ENCODE measurements around the gene GABRR1. TPM values are rescaled to one million over a fixed set of nuclear protein-coding genes. Genes with fewer than 3 reads are reported as not detected.

GABRR1 gene
- total RNA-seq, 1 experiment from 2014 or later, result 0.33 TPM

DNA sequence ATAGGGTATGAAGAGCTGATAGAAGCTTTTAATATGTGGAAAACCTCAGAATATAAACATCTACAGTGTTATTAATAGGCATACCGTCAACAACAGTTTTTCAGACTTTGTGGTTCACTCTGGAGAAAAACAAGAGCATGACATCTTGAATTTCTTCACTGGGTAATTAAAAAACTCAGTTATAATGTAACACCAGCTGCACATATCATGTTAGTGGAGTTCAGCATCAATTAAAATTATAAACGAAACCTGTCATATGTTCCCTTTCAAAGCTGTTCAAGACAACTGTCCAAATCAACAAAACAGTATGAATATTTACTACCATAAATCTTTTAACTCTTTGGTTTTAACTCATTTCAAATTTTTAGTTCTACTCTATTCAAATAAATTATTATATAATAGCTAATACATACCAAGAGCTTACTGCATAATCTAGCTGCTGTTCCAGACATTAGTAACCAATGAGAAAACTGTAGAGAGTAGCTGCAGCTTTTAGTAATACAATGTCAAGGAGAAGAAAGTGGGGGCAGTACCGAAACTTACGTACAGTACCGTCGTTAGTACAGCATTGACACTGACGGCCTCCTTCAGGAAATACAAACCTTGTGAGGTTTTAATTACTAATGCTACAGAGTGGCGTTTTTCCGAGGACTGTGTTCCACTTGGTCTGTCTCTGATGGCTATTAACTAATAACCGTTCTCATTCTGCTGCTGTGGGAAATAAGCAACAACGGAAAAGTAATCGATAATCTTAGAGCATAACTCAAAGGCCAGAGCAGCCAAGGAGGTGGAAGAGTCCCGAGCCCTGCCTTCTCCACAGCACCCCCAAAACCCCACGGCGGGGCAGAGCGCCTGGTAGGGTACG lies 71.8 kb downstream of the GABRR1 start:
- H3K4ac ChIP-seq (ENCODE audit: low read depth, low read length), result no peak overlapping the region
- peaks cover 0 to 3% of the 10 kb centered on the region in 2 experiments; a peak in 1 of 5 replicates for H3K9me3 Mint-ChIP-seq
- peak overlapping the region; percentile 49 for H3K4me2 ChIP-seq (ENCODE audit: insufficient read depth, insufficient read length, low read length)
- TF ChIP-seq, protein P1, sequence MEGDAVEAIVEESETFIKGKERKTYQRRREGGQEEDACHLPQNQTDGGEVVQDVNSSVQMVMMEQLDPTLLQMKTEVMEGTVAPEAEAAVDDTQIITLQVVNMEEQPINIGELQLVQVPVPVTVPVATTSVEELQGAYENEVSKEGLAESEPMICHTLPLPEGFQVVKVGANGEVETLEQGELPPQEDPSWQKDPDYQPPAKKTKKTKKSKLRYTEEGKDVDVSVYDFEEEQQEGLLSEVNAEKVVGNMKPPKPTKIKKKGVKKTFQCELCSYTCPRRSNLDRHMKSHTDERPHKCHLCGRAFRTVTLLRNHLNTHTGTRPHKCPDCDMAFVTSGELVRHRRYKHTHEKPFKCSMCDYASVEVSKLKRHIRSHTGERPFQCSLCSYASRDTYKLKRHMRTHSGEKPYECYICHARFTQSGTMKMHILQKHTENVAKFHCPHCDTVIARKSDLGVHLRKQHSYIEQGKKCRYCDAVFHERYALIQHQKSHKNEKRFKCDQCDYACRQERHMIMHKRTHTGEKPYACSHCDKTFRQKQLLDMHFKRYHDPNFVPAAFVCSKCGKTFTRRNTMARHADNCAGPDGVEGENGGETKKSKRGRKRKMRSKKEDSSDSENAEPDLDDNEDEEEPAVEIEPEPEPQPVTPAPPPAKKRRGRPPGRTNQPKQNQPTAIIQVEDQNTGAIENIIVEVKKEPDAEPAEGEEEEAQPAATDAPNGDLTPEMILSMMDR (conservative IDR thresholded peaks at IDR 0.05), result no peak
- DNase-seq, result no peak
- no peak overlapping the region for H3K56ac ChIP-seq (ENCODE audit: insufficient read length, low read depth, low read length)
- no peak overlapping the region for H4K5ac ChIP-seq (ENCODE audit: insufficient read length, low read depth, low read length)
- no peak overlapping the region for H3T11ph ChIP-seq (ENCODE audit: low read length)
- no peaks in the 10 kb centered on the region for H4K20me1 ChIP-seq (ENCODE audit: control insufficient read depth, insufficient read depth, insufficient read length)
- no peak overlapping the region for H2BK15ac ChIP-seq (ENCODE audit: low read depth, low read length)
- peak overlapping the region; percentile 51 to 72 for H3K4me3 Mint-ChIP-seq
- H3K36me3 Mint-ChIP-seq (ENCODE audit: insufficient read depth in 1 of 3, low read depth in 3 of 3), result no peaks in the 10 kb centered on the region; a peak in 1 of 7 replicates
- no peak overlapping the region for H2AK5ac ChIP-seq (ENCODE audit: insufficient read length, low read length)
- no peak overlapping the region for H3K27ac ChIP-seq (ENCODE audit: insufficient read length, low read depth, low read length)
- no peak overlapping the region for H2BK120ac ChIP-seq (ENCODE audit: low read depth, low read length, poor library complexity, severe bottlenecking)
- H3K9me3 ChIP-seq (ENCODE audit: control insufficient read depth, low read depth, low read length), result no peaks in the 10 kb centered on the region
- H3K27me3 Mint-ChIP-seq (ENCODE audit: low read depth), result peaks cover 52% of the 10 kb centered on the region
- peaks cover 8% of the 10 kb centered on the region for H3K23me2 ChIP-seq (ENCODE audit: insufficient read length, low read depth, low read length, poor library complexity, severe bottlenecking)
- H3K4me1 ChIP-seq (ENCODE audit: insufficient read depth, low read length), result no peaks in the 10 kb centered on the region
- no peak overlapping the region for H4K8ac ChIP-seq (replicated peaks; ENCODE audit: insufficient read length, low read depth, low read length)
- peaks cover 10% of the 10 kb centered on the region; the same call in 1 of the 2 replicates for H3K27me3 ChIP-seq (ENCODE audit: insufficient read depth, low read length)
- H3K23ac ChIP-seq (ENCODE audit: insufficient read length, low read depth, low read length), result no peak overlapping the region
- no peak overlapping the region for H3K14ac ChIP-seq (ENCODE audit: insufficient read depth, low read length)
- H2BK5ac ChIP-seq (ENCODE audit: insufficient read length, low read length), result no peak overlapping the region
- no peak overlapping the region for H3K18ac ChIP-seq (ENCODE audit: insufficient read length, low read depth, low read length)
- WGBS (ENCODE audit: extremely low coverage, insufficient read length, low lambda C conversion rate), result no CpG with 5 or more reads among the region's 17 CpGs
- H3K79me1 ChIP-seq (ENCODE audit: insufficient read depth, low read depth, low read length, poor library complexity, severe bottlenecking), result no peaks in the 10 kb centered on the region
- H4K91ac ChIP-seq (ENCODE audit: insufficient read length, low read depth, low read length), result no peak overlapping the region
- H2AFZ ChIP-seq (ENCODE audit: low read length), result no peak overlapping the region
- peaks cover 9% of the 10 kb centered on the region in 2 experiments for H3K4me1 Mint-ChIP-seq
- no peak overlapping the region for H2BK20ac ChIP-seq (ENCODE audit: low read depth, low read length, poor library complexity, severe bottlenecking)
- H3K27ac Mint-ChIP-seq, result no peak overlapping the region
- H2BK12ac ChIP-seq (ENCODE audit: insufficient read length, low read depth, low read length), result no peak overlapping the region
- no peak overlapping the region for H3K9ac ChIP-seq (ENCODE audit: extremely low read depth, insufficient read length, low read length)
- no peaks in the 10 kb centered on the region for H3K79me2 ChIP-seq (ENCODE audit: insufficient read depth, low read length)
